Large intestine (tissue), 3 donors: ENCODE measurements around the gene FDPS. TPM values are rescaled to one million over a fixed set of nuclear protein-coding genes. Genes with fewer than 3 reads are reported as not detected.

Experiments
- DNase-seq, 2 donors: peaks; one replicate each; pipeline versions ENCODE4 v3.0.0 to v3.0.0-alpha.2; 2013
- H3K27ac ChIP-seq: one replicate; pipeline ENCODE4 v1.5.1; 2013; ENCODE audit warnings: low read length
- H3K27me3 ChIP-seq: 2 replicates; pipeline ENCODE4 v1.6.1; 2013; ENCODE audit warnings: low read length; ENCODE audit not compliant: control insufficient read depth, insufficient read depth
- H3K36me3 ChIP-seq: 2 replicates; pipeline ENCODE4 v1.6.1; 2013; ENCODE audit warnings: low read length; ENCODE audit not compliant: control insufficient read depth, insufficient read depth
- H3K4me1 ChIP-seq: one replicate; pipeline ENCODE4 v1.6.1; 2013; ENCODE audit warnings: low read length; ENCODE audit not compliant: control insufficient read depth, insufficient read depth
- H3K4me3 ChIP-seq: one replicate; pipeline ENCODE4 v1.5.1; 2013; ENCODE audit warnings: low read length
- H3K9me3 ChIP-seq: one replicate; pipeline ENCODE4 v1.6.1; 2013; ENCODE audit warnings: mild to moderate bottlenecking, low read depth, low read length, moderate library complexity; ENCODE audit not compliant: control insufficient read depth
- WGBS: methylation state at CpG from one replicate; pipeline ENCODE4 v1.1.5; 2013; ENCODE audit warnings: low lambda C conversion rate; ENCODE audit not compliant: insufficient coverage; 5-methylcytosine and 5-hydroxymethylcytosine counted together
- polyA plus RNA-seq: library from polyadenylated mRNA; unstranded; fragments of 120-200 nt; gene quantifications from one replicate; pipeline ENCODE4 v1.2.1, GENCODE V29; 2013

Gene FDPS
- polyA plus RNA-seq, 1 donor = 170 TPM

DNA sequence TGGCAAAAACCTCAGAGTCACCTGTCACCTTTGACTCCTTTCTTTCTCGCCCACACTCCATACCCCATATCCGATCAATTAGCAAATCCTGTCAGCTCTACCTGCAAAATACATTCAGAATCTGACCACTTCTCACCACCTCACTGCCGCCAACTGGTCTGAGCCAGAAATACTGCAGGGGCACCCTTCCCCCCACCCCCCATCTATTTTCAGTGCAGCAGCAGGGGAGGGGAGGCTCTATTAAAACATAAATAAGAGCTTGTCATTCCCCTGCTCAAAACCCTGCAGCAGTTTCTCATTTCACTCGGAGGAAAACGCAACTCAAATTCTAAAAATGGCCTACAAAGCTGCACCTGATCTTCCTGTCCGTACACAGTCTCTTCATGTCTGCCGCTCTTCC lies 11.3 kb upstream of the FDPS start:
- DNase-seq = no peak
- peaks cover 6% of the 10 kb centered on the region for H3K36me3 ChIP-seq
- H3K27me3 ChIP-seq = peaks cover 36% of the 10 kb centered on the region
- peaks cover 4% of the 10 kb centered on the region for H3K9me3 ChIP-seq
- H3K4me1 ChIP-seq = peaks cover 27% of the 10 kb centered on the region
- 73% methylated on average over 4 of the region's 7 CpGs for WGBS
- H3K4me3 ChIP-seq = no peak overlapping the region
- no peak overlapping the region for H3K27ac ChIP-seq

DNA sequence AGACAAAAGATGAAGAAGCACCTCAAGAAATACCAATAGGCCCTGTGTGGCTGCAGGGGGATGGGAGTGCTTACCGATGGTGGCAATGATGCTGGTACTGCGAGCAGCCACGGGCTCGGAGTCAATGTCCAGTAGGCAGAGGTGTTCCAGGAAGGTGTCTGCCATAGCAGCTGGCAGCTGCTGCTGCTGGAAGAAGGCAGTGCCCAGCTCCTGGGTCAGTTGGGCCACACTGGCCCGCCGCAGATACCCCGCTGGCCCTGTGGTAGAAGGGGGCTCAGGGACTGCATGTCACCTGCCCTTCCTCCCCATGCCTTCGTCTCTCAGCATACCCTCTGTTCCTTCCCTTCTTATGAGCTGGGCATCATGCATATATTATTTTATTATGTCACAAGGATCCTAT lies 8.6 kb upstream of the FDPS start:
- DNase-seq = no peak
- peak overlapping the region; percentile 83 for H3K27ac ChIP-seq
- peaks cover 34% of the 10 kb centered on the region for H3K4me1 ChIP-seq
- no CpG with 5 or more reads among the region's 8 CpGs for WGBS
- H3K9me3 ChIP-seq = peaks cover 4% of the 10 kb centered on the region
- peak overlapping the region; percentile 16 for H3K4me3 ChIP-seq
- peaks cover 3% of the 10 kb centered on the region for H3K36me3 ChIP-seq
- peaks cover 22% of the 10 kb centered on the region for H3K27me3 ChIP-seq

DNA sequence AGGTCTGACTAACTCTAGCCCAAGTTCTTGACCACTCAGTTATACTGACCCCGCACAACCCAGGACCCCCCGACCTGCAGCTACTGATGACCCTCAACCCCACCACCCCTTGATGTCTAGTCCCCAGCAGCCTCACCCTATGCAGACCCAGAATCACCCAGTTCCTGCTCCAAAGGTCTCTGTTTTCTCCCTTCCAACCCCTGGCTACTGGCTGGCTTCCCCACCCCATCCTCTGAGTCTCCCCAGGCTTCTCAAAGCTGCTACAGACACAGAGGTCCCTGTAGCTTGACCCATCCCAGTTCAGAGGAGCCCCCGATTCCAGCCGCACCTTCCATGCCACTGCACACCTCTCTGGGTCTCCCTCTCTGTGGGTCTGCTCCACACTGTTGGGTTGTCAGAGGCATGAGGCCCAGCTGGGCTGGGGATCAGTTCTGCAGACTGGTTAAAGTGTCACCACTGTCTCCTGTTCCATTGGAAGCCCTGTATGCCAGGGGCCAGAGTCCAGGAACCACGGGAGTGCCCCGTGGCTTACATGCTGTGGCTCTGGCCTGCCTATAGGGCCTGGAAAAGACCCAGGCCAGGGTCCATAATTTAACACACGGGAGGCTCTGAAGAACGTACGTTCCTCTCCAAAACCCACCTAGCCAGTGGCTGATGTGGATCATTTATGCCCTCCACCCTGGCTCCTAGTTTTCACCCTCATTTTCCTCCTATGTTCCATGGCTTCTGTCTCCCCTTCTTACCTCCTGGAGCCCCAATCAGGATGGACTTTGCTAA lies 7.9 kb upstream of the FDPS start:
- peak; percentile 86 to 94 for DNase-seq
- H3K4me3 ChIP-seq = peak overlapping the region; percentile 16
- H3K27me3 ChIP-seq = peaks cover 15% of the 10 kb centered on the region
- H3K4me1 ChIP-seq = peaks cover 34% of the 10 kb centered on the region
- peak overlapping the region; percentile 83 for H3K27ac ChIP-seq
- WGBS = no CpG with 5 or more reads among the region's 9 CpGs
- H3K9me3 ChIP-seq = no peaks in the 10 kb centered on the region
- H3K36me3 ChIP-seq = peaks cover 2% of the 10 kb centered on the region

DNA sequence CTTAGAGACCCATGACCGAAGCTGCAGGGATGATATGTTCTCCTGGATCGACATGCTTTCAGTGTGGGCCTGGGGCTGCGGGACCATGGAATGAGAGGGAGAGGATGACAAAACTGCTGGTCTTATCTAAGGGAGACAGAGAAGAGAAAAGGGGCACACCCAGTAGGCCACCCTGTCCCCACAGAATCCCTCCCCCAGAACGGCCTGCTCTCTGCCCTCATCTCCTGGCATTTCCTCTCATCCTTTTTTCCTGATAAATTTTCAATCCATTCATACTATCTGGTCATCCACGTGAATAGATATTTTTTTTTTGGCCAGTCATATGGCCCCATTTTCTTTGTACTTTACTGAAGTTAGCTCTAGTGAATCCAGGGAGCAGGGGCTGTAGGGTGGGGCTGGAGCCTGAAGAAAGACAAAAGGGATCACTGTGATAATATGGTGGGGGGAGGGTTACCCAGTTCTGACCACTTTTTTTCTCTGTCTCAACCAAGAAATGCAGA lies 7.3 kb upstream of the FDPS start, which contains the start of gene PKLR:
TSS of gene PKLR (minus strand) at position 97 of the 500 bp plus-strand sequence. CDS start at position 54, 43 bp downstream.
- peak within 1 kb of the TSS; percentile 83 for H3K27ac ChIP-seq
- H3K9me3 ChIP-seq = no peaks in the 10 kb centered on the region
- H3K4me3 ChIP-seq = peak within 1 kb of the TSS; percentile 16
- WGBS = 67% methylated on average over 1 of the region's 5 CpGs
- H3K36me3 ChIP-seq = no peaks in the 10 kb centered on the region
- H3K4me1 ChIP-seq = peaks cover 34% of the 10 kb centered on the region
- DNase-seq = no peak
- H3K27me3 ChIP-seq = peaks cover 9% of the 10 kb centered on the region

DNA sequence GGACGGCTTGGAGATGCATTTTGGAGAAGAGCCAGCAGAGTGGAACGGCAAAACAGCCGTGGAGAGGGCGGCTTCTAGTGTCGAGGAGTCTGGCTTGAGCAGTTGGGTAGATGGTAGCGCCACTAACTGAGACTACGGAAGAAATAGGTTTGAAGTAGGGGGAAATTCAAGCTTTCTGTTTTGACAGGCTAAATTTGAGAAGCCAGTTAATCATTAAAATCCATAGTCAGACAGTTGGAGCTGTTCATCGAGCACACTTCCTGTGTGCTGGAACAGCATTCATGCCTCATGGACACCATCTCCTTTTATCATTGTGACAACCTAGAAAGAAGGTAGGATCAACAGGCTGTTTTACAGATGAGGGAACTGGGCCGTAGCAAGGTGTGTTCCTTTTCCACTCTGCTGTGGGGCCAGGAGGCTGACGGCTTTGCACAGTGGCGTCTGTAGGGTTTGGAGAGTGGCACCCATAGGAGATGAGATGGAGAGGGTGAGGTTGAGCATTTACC lies 4.1 kb upstream of the FDPS start:
- Histone ChIP-seq H3K4me3 (no peak overlapping the region), H3K36me3 (no peaks in the 10 kb centered on the region), H3K9me3 (no peaks in the 10 kb centered on the region), H3K4me1 (peaks cover 30% of the 10 kb centered on the region), H3K27ac (no peak overlapping the region), H3K27me3 (no peaks in the 10 kb centered on the region)
- WGBS = 86% methylated on average over 4 of the region's 11 CpGs
- peak in 1 of 2 donors; percentile 38 for DNase-seq

DNA sequence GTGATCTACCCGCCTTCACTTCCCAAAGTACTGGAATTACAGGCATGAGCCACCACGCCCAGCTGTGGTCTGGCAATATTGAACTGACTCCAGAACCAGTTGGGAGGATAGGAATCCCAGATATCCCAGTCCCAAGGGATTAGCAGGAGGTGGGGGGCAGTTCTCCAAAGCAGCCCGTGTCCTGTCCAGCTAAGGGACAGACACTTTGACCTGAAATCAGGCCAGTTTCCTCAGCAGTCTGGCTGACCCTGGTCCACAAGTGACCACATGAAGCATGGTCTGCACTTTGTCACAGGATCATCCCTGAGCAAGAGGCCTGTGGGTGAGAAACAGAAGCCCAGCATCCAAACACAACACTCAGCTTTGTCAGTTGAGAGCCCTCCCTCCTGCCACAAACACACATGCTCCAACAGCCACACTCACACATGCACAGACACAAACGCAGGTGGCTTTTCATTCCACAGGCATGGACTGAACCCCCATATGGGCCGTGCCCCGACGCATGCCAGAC lies 2.7 kb upstream of the FDPS start:
- Histone ChIP-seq H3K36me3 (peaks cover 3% of the 10 kb centered on the region), H3K27ac (no peak overlapping the region), H3K4me3 (no peak overlapping the region), H3K27me3 (no peaks in the 10 kb centered on the region), H3K4me1 (peaks cover 21% of the 10 kb centered on the region), H3K9me3 (no peaks in the 10 kb centered on the region)
- DNase-seq = no peak
- WGBS = no CpG with 5 or more reads among the region's 7 CpGs

DNA sequence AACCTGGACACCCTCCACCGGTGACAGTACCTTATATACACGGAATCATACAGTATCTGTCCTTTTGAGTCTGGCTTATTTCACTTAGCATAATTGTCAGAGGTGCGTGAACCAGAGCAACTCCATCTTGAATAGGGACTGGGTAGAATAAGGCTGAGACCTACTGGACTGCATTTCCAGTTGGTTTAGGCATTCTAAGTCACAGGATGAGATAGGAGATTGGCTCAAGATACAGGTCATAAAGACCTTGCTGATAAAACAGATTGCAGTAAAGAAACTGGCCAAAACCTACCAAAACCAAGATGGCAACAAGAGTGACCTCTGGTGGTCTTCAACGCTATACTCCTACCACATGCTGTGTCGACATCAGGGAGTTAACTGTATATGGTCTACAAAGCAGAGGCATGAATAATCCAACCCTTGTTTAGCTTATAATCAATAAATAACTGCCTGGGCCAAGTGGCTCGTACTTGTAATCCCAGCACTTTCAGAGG lies 1.4 kb upstream of the FDPS start:
- no peak overlapping the region for H3K4me3 ChIP-seq
- peak in 1 of 2 donors; percentile 30 for DNase-seq
- WGBS = no CpG with 5 or more reads among the region's 6 CpGs
- peaks cover 11% of the 10 kb centered on the region for H3K4me1 ChIP-seq
- H3K9me3 ChIP-seq = no peaks in the 10 kb centered on the region
- no peaks in the 10 kb centered on the region for H3K27me3 ChIP-seq
- H3K36me3 ChIP-seq = peaks cover 7% of the 10 kb centered on the region
- peak overlapping the region; percentile 84 for H3K27ac ChIP-seq

DNA sequence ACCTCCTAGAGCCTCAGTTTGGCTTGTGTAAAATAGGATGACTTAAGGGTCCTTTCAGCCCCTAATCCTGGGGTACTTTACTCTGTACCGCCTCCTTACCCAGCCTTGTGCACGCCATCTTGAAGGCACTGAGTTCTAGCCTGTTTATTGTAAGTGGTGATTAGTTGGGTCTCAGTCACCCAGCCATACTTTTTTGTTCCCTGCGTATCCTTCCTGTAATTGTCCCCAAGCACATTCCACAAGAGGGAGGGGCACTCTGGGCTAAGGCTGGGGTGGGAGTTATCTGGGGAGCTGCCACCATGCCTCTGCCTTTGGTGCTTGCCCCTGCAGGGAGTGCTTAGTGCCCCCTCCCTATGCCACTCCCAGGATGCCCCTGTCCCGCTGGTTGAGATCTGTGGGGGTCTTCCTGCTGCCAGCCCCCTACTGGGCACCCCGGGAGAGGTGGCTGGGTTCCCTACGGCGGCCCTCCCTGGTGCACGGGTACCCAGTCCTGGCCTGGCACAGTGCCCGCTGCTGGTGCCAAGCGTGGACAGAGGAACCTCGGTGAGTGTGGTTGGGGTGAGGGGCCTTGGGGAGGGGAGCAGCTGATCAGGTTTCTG lies 856 bp downstream of the FDPS start:
- H3K4me3 ChIP-seq = peak overlapping the region; percentile 64
- peak overlapping the region; percentile 84 for H3K27ac ChIP-seq
- peaks cover 9% of the 10 kb centered on the region for H3K4me1 ChIP-seq
- no peaks in the 10 kb centered on the region for H3K9me3 ChIP-seq
- DNase-seq = peak in 1 of 2 donors; percentile 56
- H3K27me3 ChIP-seq = no peaks in the 10 kb centered on the region
- WGBS = no CpG with 5 or more reads among the region's 11 CpGs
- H3K36me3 ChIP-seq = peaks cover 14% of the 10 kb centered on the region

DNA sequence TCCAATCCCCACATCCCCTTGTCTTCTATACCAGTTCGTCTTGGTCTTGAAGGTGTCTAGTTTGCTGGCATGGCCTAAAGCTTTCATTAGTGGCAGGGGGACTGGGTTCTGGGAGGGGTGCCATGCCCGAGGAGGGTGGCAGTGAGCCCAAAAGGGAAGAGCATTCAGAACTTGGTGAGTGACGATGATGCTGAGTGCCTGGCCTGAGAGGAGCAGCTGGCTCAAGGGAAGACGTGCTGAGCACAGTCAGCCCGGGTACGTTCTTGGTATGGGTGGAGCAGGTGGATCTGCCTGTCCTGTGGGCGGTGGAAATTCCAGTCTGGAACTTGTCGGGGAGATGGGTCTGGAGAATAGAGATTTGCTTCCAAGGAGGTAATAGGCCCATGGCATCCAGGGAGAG lies 4.6 kb downstream of the FDPS start:
- Histone ChIP-seq H3K4me3 (no peak overlapping the region), H3K9me3 (no peaks in the 10 kb centered on the region), H3K27me3 (no peaks in the 10 kb centered on the region), H3K27ac (no peak overlapping the region), H3K36me3 (peaks cover 23% of the 10 kb centered on the region), H3K4me1 (peaks cover 24% of the 10 kb centered on the region)
- WGBS = 100% methylated on average over 1 of the region's 8 CpGs
- no peak for DNase-seq

DNA sequence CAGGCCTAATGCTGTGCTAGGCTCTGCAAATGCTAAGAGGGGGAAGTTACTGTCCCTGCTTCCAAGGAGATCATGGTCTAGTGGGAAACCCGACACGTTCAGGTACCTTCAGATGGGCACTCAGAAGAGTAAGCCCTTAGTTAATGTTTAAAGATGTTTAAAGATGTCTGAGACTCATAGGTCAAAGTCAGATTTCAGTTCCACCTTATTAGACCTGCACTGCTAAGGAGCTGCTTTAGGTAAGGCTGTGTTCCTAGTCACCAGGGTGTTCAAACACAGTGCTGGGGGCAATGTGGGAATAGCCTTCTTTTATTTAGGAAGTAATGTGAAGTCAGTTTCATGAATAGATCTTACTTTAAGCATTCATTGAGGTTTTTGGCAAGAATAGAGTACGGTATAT lies 8.3 kb downstream of the FDPS start:
- Histone ChIP-seq H3K27ac (peak overlapping the region; percentile 62), H3K4me1 (peaks cover 43% of the 10 kb centered on the region), H3K4me3 (no peak overlapping the region), H3K27me3 (no peaks in the 10 kb centered on the region), H3K9me3 (no peaks in the 10 kb centered on the region), H3K36me3 (peaks cover 36% of the 10 kb centered on the region)
- DNase-seq = peak in 1 of 2 donors; percentile 82
- no CpG with 5 or more reads among the region's 3 CpGs for WGBS
